Measurements from ENCODE around the gene MTCL1.

The MTCL1 gene

GRCh38 chr18:8785261-8785660, 79.9 kb downstream of the MTCL1 start:
- no peak overlapping the region for H3K4me2 ChIP-seq (ENCODE audit: low read length)
- TF ChIP-seq, protein P1, sequence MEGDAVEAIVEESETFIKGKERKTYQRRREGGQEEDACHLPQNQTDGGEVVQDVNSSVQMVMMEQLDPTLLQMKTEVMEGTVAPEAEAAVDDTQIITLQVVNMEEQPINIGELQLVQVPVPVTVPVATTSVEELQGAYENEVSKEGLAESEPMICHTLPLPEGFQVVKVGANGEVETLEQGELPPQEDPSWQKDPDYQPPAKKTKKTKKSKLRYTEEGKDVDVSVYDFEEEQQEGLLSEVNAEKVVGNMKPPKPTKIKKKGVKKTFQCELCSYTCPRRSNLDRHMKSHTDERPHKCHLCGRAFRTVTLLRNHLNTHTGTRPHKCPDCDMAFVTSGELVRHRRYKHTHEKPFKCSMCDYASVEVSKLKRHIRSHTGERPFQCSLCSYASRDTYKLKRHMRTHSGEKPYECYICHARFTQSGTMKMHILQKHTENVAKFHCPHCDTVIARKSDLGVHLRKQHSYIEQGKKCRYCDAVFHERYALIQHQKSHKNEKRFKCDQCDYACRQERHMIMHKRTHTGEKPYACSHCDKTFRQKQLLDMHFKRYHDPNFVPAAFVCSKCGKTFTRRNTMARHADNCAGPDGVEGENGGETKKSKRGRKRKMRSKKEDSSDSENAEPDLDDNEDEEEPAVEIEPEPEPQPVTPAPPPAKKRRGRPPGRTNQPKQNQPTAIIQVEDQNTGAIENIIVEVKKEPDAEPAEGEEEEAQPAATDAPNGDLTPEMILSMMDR (IDR thresholded peaks at IDR 0.05) = no peak

GRCh38 chr18:8785855-8786482, 80.6 kb downstream of the MTCL1 start:
- Histone ChIP-seq H3K79me2 (no peaks in the 10 kb centered on the region), H3K36me3 (ENCODE audit: control insufficient read depth, insufficient read depth, low read length) (no peaks in the 10 kb centered on the region), H3K27ac (no peak overlapping the region), H3K9ac (no peak overlapping the region), H2AFZ (no peak overlapping the region), H3K9me3 (ENCODE audit: control insufficient read depth, low read length) (no peaks in the 10 kb centered on the region), H3K27me3 (ENCODE audit: control insufficient read depth, insufficient read depth, low read length) (no peaks in the 10 kb centered on the region), H3K4me1 (no peaks in the 10 kb centered on the region), H3K4me2 (ENCODE audit: low read length) (no peak overlapping the region), H3K4me3 (ENCODE audit: low read depth, low read length) (no peak overlapping the region)
- TF ChIP-seq, protein P1 (IDR thresholded peaks at IDR 0.05) = no peak

More at GRCh38 chr18:8785261-8785660, 79.9 kb downstream of the MTCL1 start:
- H3K27ac ChIP-seq = no peak overlapping the region
- no peaks in the 10 kb centered on the region for H3K36me3 ChIP-seq (ENCODE audit: control insufficient read depth, insufficient read depth, low read length)
- H3K9me3 ChIP-seq (ENCODE audit: control insufficient read depth, low read length) = no peaks in the 10 kb centered on the region
- no peaks in the 10 kb centered on the region for H3K27me3 ChIP-seq (ENCODE audit: control insufficient read depth, insufficient read depth, low read length)
- H2AFZ ChIP-seq = no peak overlapping the region
- no peaks in the 10 kb centered on the region for H3K4me1 ChIP-seq
- no peak overlapping the region for H3K4me3 ChIP-seq (ENCODE audit: low read depth, low read length)
- H3K9ac ChIP-seq = no peak overlapping the region
- H3K79me2 ChIP-seq = no peaks in the 10 kb centered on the region

- no peak overlapping the region for H3K9ac ChIP-seq
- no peaks in the 10 kb centered on the region for H3K27me3 ChIP-seq (ENCODE audit: control insufficient read depth, insufficient read depth, low read length)
- H3K4me2 ChIP-seq (ENCODE audit: low read length) = no peak overlapping the region
- H3K27ac ChIP-seq = no peak overlapping the region
- H3K9me3 ChIP-seq (ENCODE audit: control insufficient read depth, low read length) = no peaks in the 10 kb centered on the region
- no peaks in the 10 kb centered on the region for H3K36me3 ChIP-seq (ENCODE audit: control insufficient read depth, insufficient read depth, low read length)
- H3K79me2 ChIP-seq = no peaks in the 10 kb centered on the region
- no peak overlapping the region for H2AFZ ChIP-seq
- TF ChIP-seq, protein P1 (IDR thresholded peaks at IDR 0.05) = no peak
- no peaks in the 10 kb centered on the region for H3K4me1 ChIP-seq
- no peak overlapping the region for H3K4me3 ChIP-seq (ENCODE audit: low read depth, low read length)
These were observed 81.4 kb downstream of the MTCL1 start for GRCh38 chr18:8786483-8787370.

DNA sequence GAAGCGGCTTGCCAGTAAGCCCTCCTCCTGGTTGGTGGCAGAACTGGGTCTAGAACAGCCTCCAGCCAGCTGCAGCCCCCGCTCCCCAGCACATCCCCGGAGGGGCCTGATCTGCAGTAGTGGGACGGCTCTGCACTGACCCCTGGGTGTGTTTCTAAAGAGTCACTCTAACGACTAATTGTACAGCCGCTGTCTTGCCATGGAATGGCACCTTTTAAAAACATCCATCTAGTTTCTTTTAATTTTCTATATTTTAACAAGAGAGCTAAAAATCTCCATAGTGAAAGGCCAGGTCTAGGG, 82.0 kb downstream of the MTCL1 start:
- TF ChIP-seq, protein P1 (IDR thresholded peaks at IDR 0.05) = no peak
- Histone ChIP-seq H3K4me1 (no peaks in the 10 kb centered on the region), H3K4me2 (ENCODE audit: low read length) (no peak overlapping the region), H3K9me3 (ENCODE audit: control insufficient read depth, low read length) (no peaks in the 10 kb centered on the region), H3K27ac (no peak overlapping the region), H2AFZ (no peak overlapping the region), H3K27me3 (ENCODE audit: control insufficient read depth, insufficient read depth, low read length) (no peaks in the 10 kb centered on the region), H3K9ac (no peak overlapping the region), H3K79me2 (no peaks in the 10 kb centered on the region), H3K36me3 (ENCODE audit: control insufficient read depth, insufficient read depth, low read length) (no peaks in the 10 kb centered on the region), H3K4me3 (ENCODE audit: low read depth, low read length) (no peak overlapping the region)
